SK-N-SH (cell line): ENCODE results near the gene CABP1. TPM values are rescaled to one million over a fixed set of nuclear protein-coding genes. Genes with fewer than 3 reads are reported as not detected.

Experiments
- CTCF ChIA-PET: fragments of 300-600, 350-600 bp; formaldehyde crosslinking; extraction: SDS; loops from one replicate; lab custom pipeline; 2021; lab: Yijun Ruan, JAX
- POLR2A ChIA-PET: fragments of 350-600 bp; sonication (Branson Sonifier 250); formaldehyde crosslinking; extraction: SDS; loops from one replicate; lab custom pipeline; 2020; ENCODE audit warnings: antibody characterized with exemption, inconsistent platforms; lab: Yijun Ruan, JAX
- DNase-seq: peaks from one replicate; pipeline ENCODE4 v3.0.0; 2012
- H2AFZ ChIP-seq: fragments of 200-600 bp; sonication (generic); 2 replicates; pipeline ENCODE4 v1.8.1; 2016; ENCODE audit warnings: antibody characterized with exemption, mild to moderate bottlenecking, low read depth
- H3F3A ChIP-seq: fragments of 200-600 bp; sonication (generic); replicated peaks from 2 replicates; pipeline ENCODE3; 2016; ENCODE audit warnings: antibody characterized with exemption, mild to moderate bottlenecking; ENCODE audit not compliant: insufficient read depth
- H3K27ac ChIP-seq, 2 experiments: fragments of 200-500 bp in 1 of 2; fragments of 200-600 bp in 1 of 2; sonication (Bioruptor generic) in 1 of 2; sonication (generic), shearing (Covaris generic) in 1 of 2; 2 replicates each; pipeline versions ENCODE4 v1.5.1 to v1.6.1; 2014 to 2016; ENCODE audit warnings: low read depth in 2 of 2, inconsistent platforms in 1 of 2, low read length in 1 of 2, mild to moderate bottlenecking in 1 of 2, mixed read lengths in 1 of 2
- H3K27me3 ChIP-seq: fragments of 200-600 bp; sonication (generic), shearing (Covaris generic); 2 replicates; pipeline ENCODE4 v1.6.1; 2016; ENCODE audit warnings: mixed run types; ENCODE audit not compliant: insufficient read depth
- H3K36me3 ChIP-seq, 2 experiments: fragments of 200-500 bp in 1 of 2; fragments of 200-600 bp in 1 of 2; sonication (Bioruptor generic) in 1 of 2; sonication (generic) in 1 of 2; replicated peaks in 1 of 2; 2 replicates each; pipeline versions ENCODE3 to v1.5.1; 2014 to 2016; ENCODE audit warnings: low read length in 1 of 2, mild to moderate bottlenecking in 1 of 2; ENCODE audit not compliant: insufficient read depth in 2 of 2, control insufficient read depth in 1 of 2
- H3K4me1 ChIP-seq, 2 experiments: fragments of 200-500 bp in 1 of 2; fragments of 200-600 bp in 1 of 2; sonication (Bioruptor generic) in 1 of 2; sonication (generic), shearing (Covaris generic) in 1 of 2; 2 replicates each; pipeline versions ENCODE4 v1.5.1 to v1.6.1; 2014 to 2016; ENCODE audit warnings: low read depth in 1 of 2, low read length in 1 of 2, mixed run types in 1 of 2; ENCODE audit not compliant: insufficient read depth in 2 of 2, control insufficient read depth in 1 of 2
- H3K4me2 ChIP-seq: fragments of 200-600 bp; sonication (generic), shearing (Covaris generic); 2 replicates; pipeline ENCODE4 v1.6.1; 2017; ENCODE audit warnings: mixed run types
- H3K4me3 ChIP-seq, 2 experiments: fragments of 200-500 bp in 1 of 2; fragments of 200-600 bp in 1 of 2; sonication (Bioruptor generic) in 1 of 2; sonication (generic), shearing (Covaris generic) in 1 of 2; 2 replicates each; pipeline versions ENCODE4 v1.5.1 to v1.8.1; 2014 to 2016; ENCODE audit warnings: low read depth in 2 of 2, inconsistent platforms in 1 of 2, low read length in 1 of 2, mild to moderate bottlenecking in 1 of 2, mixed read lengths in 1 of 2, moderate library complexity in 1 of 2
- H3K79me2 ChIP-seq: fragments of 200-600 bp; sonication (generic); 2 replicates; pipeline ENCODE4 v1.8.1; 2017; ENCODE audit warnings: mild to moderate bottlenecking; ENCODE audit not compliant: insufficient read depth
- H3K9ac ChIP-seq: fragments of 200-600 bp; sonication (generic); 2 replicates; pipeline ENCODE4 v1.6.1; 2017; ENCODE audit warnings: mixed run types
- H3K9me2 ChIP-seq: fragments of 200-600 bp; sonication (generic); 2 replicates; pipeline ENCODE4 v1.6.1; 2017; ENCODE audit warnings: mixed run types
- H3K9me3 ChIP-seq: fragments of 200-600 bp; sonication (generic); 2 replicates; pipeline ENCODE4 v1.6.1; 2017; ENCODE audit warnings: mixed run types, mild to moderate bottlenecking, moderate library complexity
- H4K20me1 ChIP-seq: fragments of 200-600 bp; sonication (generic); 2 replicates; pipeline ENCODE4 v1.6.1; 2017; ENCODE audit warnings: mild to moderate bottlenecking, mixed run types; ENCODE audit not compliant: insufficient read depth
- CTCF ChIP-seq: fragments of 200-600 bp; sonication (generic); IDR thresholded peaks from 2 replicates; pipeline ENCODE4 v1.6.1; 2017; ENCODE audit warnings: antibody characterized with exemption, mild to moderate bottlenecking, moderate library complexity
- EP300 ChIP-seq, 2 experiments: IDR thresholded peaks; 2 replicates each; pipeline versions ENCODE4 v1.4.0 to v1.6.1; 2012; ENCODE audit warnings: borderline replicate concordance in 1 of 2, low read depth in 1 of 2, low read length in 1 of 2
- FOSL2 ChIP-seq: IDR thresholded peaks from 2 replicates; pipeline ENCODE4 v1.4.0; 2012; ENCODE audit warnings: low read depth, mild to moderate bottlenecking, moderate library complexity, borderline replicate concordance
- FOXJ3 ChIP-seq: sonication (generic); formaldehyde crosslinking; IDR thresholded peaks from 2 replicates; pipeline ENCODE4 v1.5.1; 2020; ENCODE audit warnings: mild to moderate bottlenecking, missing genetic modification reagents
- FOXM1 ChIP-seq: IDR thresholded peaks from 2 replicates; pipeline ENCODE4 v1.4.0; 2012; ENCODE audit warnings: low read depth, mild to moderate bottlenecking
- GATA2 ChIP-seq: sonication (generic); formaldehyde crosslinking; IDR thresholded peaks from 2 replicates; pipeline ENCODE4 v1.5.0; 2020; ENCODE audit warnings: mild to moderate bottlenecking, missing genetic modification reagents
- IRF3 ChIP-seq: fragments of 150-350 bp; IDR thresholded peaks from 2 replicates; pipeline ENCODE4 v1.6.1; 2016; ENCODE audit warnings: mild to moderate bottlenecking, low read depth, low read length
- MAX ChIP-seq: IDR thresholded peaks from 2 replicates; pipeline ENCODE4 v1.4.0; 2012; ENCODE audit warnings: low read depth
- MXI1 ChIP-seq: IDR thresholded peaks from 2 replicates; pipeline ENCODE4 v1.6.1; 2012; ENCODE audit warnings: mild to moderate bottlenecking, low read depth, low read length, improper control_type of control experiment
- NRF1 ChIP-seq: IDR thresholded peaks from 2 replicates; pipeline ENCODE4 v1.6.1; 2012; ENCODE audit warnings: low read depth, mild to moderate bottlenecking, low read length
- REST ChIP-seq: IDR thresholded peaks from 2 replicates; pipeline ENCODE4 v1.6.1; 2012; ENCODE audit warnings: mild to moderate bottlenecking, low read depth, low read length, moderate library complexity
- RXRA ChIP-seq: IDR thresholded peaks from 2 replicates; pipeline ENCODE4 v1.4.0; 2012; ENCODE audit warnings: low read depth, mild to moderate bottlenecking, borderline replicate concordance
- SIN3A ChIP-seq: IDR thresholded peaks from 2 replicates; pipeline ENCODE4 v1.6.1; 2012; ENCODE audit warnings: low read depth, mild to moderate bottlenecking, low read length, moderate library complexity, borderline replicate concordance
- SMC3 ChIP-seq: IDR thresholded peaks from 2 replicates; pipeline ENCODE4 v1.6.1; 2012; ENCODE audit warnings: low read depth, low read length, improper control_type of control experiment
- TCF12 ChIP-seq: IDR thresholded peaks from 2 replicates; pipeline ENCODE4 v1.4.0; 2012
- TEAD4 ChIP-seq: IDR thresholded peaks from 2 replicates; pipeline ENCODE4 v1.4.0; 2012; ENCODE audit warnings: mild to moderate bottlenecking, borderline replicate concordance; ENCODE audit not compliant: insufficient read depth
- YY1 ChIP-seq: IDR thresholded peaks from 2 replicates; pipeline ENCODE4 v1.4.0; 2012; ENCODE audit warnings: low read depth, mild to moderate bottlenecking
- WGBS: methylation state at CpG from one replicate; pipeline ENCODE4 v1.1.6; 2017; ENCODE audit warnings: low lambda C conversion rate; 5-methylcytosine and 5-hydroxymethylcytosine counted together
- polyA plus RNA-seq, 3 experiments: library from polyadenylated mRNA; depleted of rRNA; stranded (reverse); fragments of >200 nt; gene quantifications; 2 replicates each; pipeline ENCODE4 v1.2.3, GENCODE V29; 2012

Gene CABP1
- polyA plus RNA-seq, 1 of the 3 experiments (the other 2 are of a cell fraction) = 0.08 TPM

- no peak for TF ChIP-seq REST
- TF ChIP-seq, all 33 proteins: peak for 0
These were observed 18.7 kb downstream of the CABP1 start (continued) for GRCh38 chr12:120659151-120659525.

- Histone ChIP-seq H3F3A (no peaks in the 10 kb centered on the region), H3K79me2 (no peaks in the 10 kb centered on the region), H3K27ac (no peak overlapping the region), H3K4me3 (no peak overlapping the region), H3K36me3 (no peaks in the 10 kb centered on the region), H2AFZ (no peak overlapping the region), H3K9me3 (no peaks in the 10 kb centered on the region), H3K4me2 (no peak overlapping the region), H3K9ac (no peak overlapping the region), H3K27me3 (peaks cover 5% of the 10 kb centered on the region; the same call in 1 of the 2 replicates), H4K20me1 (no peaks in the 10 kb centered on the region), H3K9me2 (no peaks in the 10 kb centered on the region), H3K4me1 (no peaks in the 10 kb centered on the region)
- CTCF ChIA-PET = interaction anchor here (2.2 to 6.5 kb wide), 2 partner anchors 12 to 13 kb away, joined by 11 to 49 read pairs; no protein-coding TSS in a partner anchor
- POLR2A ChIA-PET = no interaction called here
- DNase-seq = no peak
- 38% methylated on average over 2 of the region's 2 CpGs for WGBS
- TF ChIP-seq TEAD4 = no peak
- no peak for TF ChIP-seq FOXJ3 (CRISPR knock-in tag)
- TF ChIP-seq FOXM1 = no peak
- no peak for TF ChIP-seq MAX
- TF ChIP-seq TCF12 = no peak
- no peak for TF ChIP-seq NRF1
- no peak for TF ChIP-seq IRF3
- no peak for TF ChIP-seq GATA2 (CRISPR knock-in tag)
- no peak for TF ChIP-seq EP300 (IDR thresholded peaks at IDR 0.05; ENCODE audit: borderline replicate concordance in 1 of 2, low read depth in 1 of 2, low read length in 1 of 2)
- TF ChIP-seq FOSL2 = no peak
- TF ChIP-seq YY1 = no peak
- no peak for TF ChIP-seq MXI1
- TF ChIP-seq CTCF = no peak
- no peak for TF ChIP-seq RXRA
- no peak for TF ChIP-seq SMC3
- TF ChIP-seq SIN3A = no peak
- TF ChIP-seq, all 33 proteins: peak for 0
These were observed 21.0 kb downstream of the CABP1 start for GRCh38 chr12:120661432-120661831.
